ENCODE data around the gene GABBR1. TPM values are rescaled to one million over a fixed set of nuclear protein-coding genes. Genes with fewer than 3 reads are reported as not detected.
"Not testable (repeated sequence)": the region's sequence is repeated elsewhere in the genome, so short reads cannot be mapped to it uniquely, and the experiment has no call there.

The GABBR1 gene
- total and polyA plus RNA-seq, 4 donors, result 1.1 to 4.7 (median 1.4) TPM

- Histone ChIP-seq H3K9ac (ENCODE audit: low read depth in 1 of 2, low read length in 2 of 2) (no peak overlapping the region), H3K4me3 (ENCODE audit: low read depth in 1 of 3, low read length in 3 of 3) (no peak overlapping the region), H3K36me3 (ENCODE audit: control insufficient read depth in 4 of 4, insufficient read depth in 3 of 4, low read depth in 1 of 4, low read length in 3 of 4) (no peaks in the 10 kb centered on the region), H3K27me3 (ENCODE audit: control insufficient read depth in 4 of 4, insufficient read depth in 4 of 4, low read length in 3 of 4) (peaks cover 0 to 6% (median 3%) of the 10 kb centered on the region in 4 donors), H3K27ac (ENCODE audit: low read depth in 1 of 2, low read length in 2 of 2) (no peak overlapping the region), H3K9me3 (ENCODE audit: control insufficient read depth in 4 of 4, low read length in 3 of 4) (no peaks in the 10 kb centered on the region), H3K4me1 (ENCODE audit: control insufficient read depth in 4 of 4, insufficient read depth in 4 of 4, low read length in 3 of 4) (no peaks in the 10 kb centered on the region)
- WGBS, result 46% methylated on average over 5 of the region's 5 CpGs
- no peak for TF ChIP-seq ATF3 (IDR thresholded peaks at IDR 0.05)
- TF ChIP-seq YY1 (IDR thresholded peaks at IDR 0.05), result no peak
- no peak for TF ChIP-seq NR2F2 (IDR thresholded peaks at IDR 0.05)
- TF ChIP-seq REST (IDR thresholded peaks at IDR 0.05), result no peak
- no peak for TF ChIP-seq RXRA (IDR thresholded peaks at IDR 0.05)
- no peak for TF ChIP-seq FOXA1 (IDR thresholded peaks at IDR 0.05)
- no peak for TF ChIP-seq HNF4A (conservative IDR thresholded peaks at IDR 0.05)
- no peak for TF ChIP-seq HNF4G (IDR thresholded peaks at IDR 0.05)
- TF ChIP-seq CTCF (IDR thresholded peaks at IDR 0.05; ENCODE audit: low read depth, low read length, missing input control), result no peak
- no peak for TF ChIP-seq ZBTB33 (IDR thresholded peaks at IDR 0.05)
- TF ChIP-seq RAD21 (IDR thresholded peaks at IDR 0.05), result no peak
- TF ChIP-seq MAX (IDR thresholded peaks at IDR 0.05), result no peak
- no peak for TF ChIP-seq SP1 (IDR thresholded peaks at IDR 0.05)
- no peak for TF ChIP-seq JUND (IDR thresholded peaks at IDR 0.05)
- TF ChIP-seq FOXA2 (IDR thresholded peaks at IDR 0.05), result no peak
- TF ChIP-seq GABPA (IDR thresholded peaks at IDR 0.05 in 1 of 2, conservative IDR thresholded peaks at IDR 0.05 in 1 of 2), result no peak
- DNase-seq (ENCODE audit: low spot score), result no peak
These were observed 30.5 kb upstream of the GABBR1 start for GRCh38 chr6:29663300-29664042.

- not testable (repeated sequence) for H3K27me3 ChIP-seq (ENCODE audit: control insufficient read depth in 4 of 4, insufficient read depth in 4 of 4, low read length in 3 of 4); H3K4me3 ChIP-seq (ENCODE audit: low read depth in 1 of 3, low read length in 3 of 3); H3K4me1 ChIP-seq (ENCODE audit: control insufficient read depth in 4 of 4, insufficient read depth in 4 of 4, low read length in 3 of 4); H3K9me3 ChIP-seq (ENCODE audit: control insufficient read depth in 4 of 4, low read length in 3 of 4); DNase-seq (ENCODE audit: low spot score); H3K9ac ChIP-seq (ENCODE audit: low read depth in 1 of 2, low read length in 2 of 2); H3K27ac ChIP-seq (ENCODE audit: low read depth in 1 of 2, low read length in 2 of 2); H3K36me3 ChIP-seq (ENCODE audit: control insufficient read depth in 4 of 4, insufficient read depth in 3 of 4, low read depth in 1 of 4, low read length in 3 of 4)
- WGBS, result 47% methylated on average over 14 of the region's 14 CpGs
These were observed 28.6 kb upstream of the GABBR1 start for GRCh38 chr6:29661502-29662141.
